ENCODE data around the gene ANKS1B. TPM values are rescaled to one million over a fixed set of nuclear protein-coding genes. Genes with fewer than 3 reads are reported as not detected.

ANKS1B gene
- total RNA-seq, 1 experiment from 2014 or later, result 0.54 TPM

GRCh38 chr12:99267038-99267437, 717.7 kb downstream of the ANKS1B start:
- TF ChIP-seq EZH2phosphoT487 (IDR thresholded peaks at IDR 0.05; ENCODE audit: borderline replicate concordance) (no peak), ATF3 (IDR thresholded peaks at IDR 0.05) (no peak), ZFX (IDR thresholded peaks at IDR 0.05) (no peak), CTCF (IDR thresholded peaks at IDR 0.05 in 2 of 3, conservative IDR thresholded peaks at IDR 0.05 in 1 of 3; ENCODE audit: borderline replicate concordance in 1 of 3, insufficient read depth in 1 of 3, low read depth in 2 of 3, low read length in 2 of 3) (no peak), YY1 (IDR thresholded peaks at IDR 0.05; ENCODE audit: extremely low read depth, insufficient replicate concordance, low read depth, low read length) (no peak), MAX (IDR thresholded peaks at IDR 0.05) (no peak), POLR2A (IDR thresholded peaks at IDR 0.05; ENCODE audit: borderline replicate concordance, extremely low read depth, insufficient read depth, insufficient read length) (no peak), REST (IDR thresholded peaks at IDR 0.05; ENCODE audit: low read depth) (no peak), SP1 (IDR thresholded peaks at IDR 0.05; ENCODE audit: low read depth) (no peak), CBX3 (IDR thresholded peaks at IDR 0.05; ENCODE audit: low read depth) (no peak), ZBTB33 (IDR thresholded peaks at IDR 0.05; ENCODE audit: extremely low read depth, insufficient replicate concordance, low read length) (no peak), RAD21 (IDR thresholded peaks at IDR 0.05; ENCODE audit: low read depth) (no peak), ELF1 (IDR thresholded peaks at IDR 0.05; ENCODE audit: borderline replicate concordance, low read depth) (no peak), FOSL1 (IDR thresholded peaks at IDR 0.05; ENCODE audit: low read depth) (no peak)
- no peak overlapping the region for H3K4me2 ChIP-seq (ENCODE audit: low read length)
- H4K20me1 ChIP-seq (ENCODE audit: insufficient read depth), result no peaks in the 10 kb centered on the region
- H3K27ac ChIP-seq (ENCODE audit: low read depth, low read length), result no peak overlapping the region
- ChIA-PET RAD21 (ENCODE audit: low non-redundant PET in 1 of 2, low total read pairs in 2 of 2, uncharacterized antibody in 2 of 2, unreplicated experiment in 2 of 2) (no interaction called here), POLR2A (no interaction called here), CTCF (no interaction called here)
- intact Hi-C loops (cut with micrococcal nuclease), result no loop called here
- no peaks in the 10 kb centered on the region for H3K79me2 ChIP-seq (ENCODE audit: insufficient read depth, low read length)
- H3K27me3 ChIP-seq (ENCODE audit: insufficient read depth, low read length), result no peaks in the 10 kb centered on the region
- ATAC-seq (no peak), DNase-seq (ENCODE audit: low read depth, low spot score) (no peak)
- H3K9ac ChIP-seq (ENCODE audit: low read length), result no peak overlapping the region
- H3K9me3 ChIP-seq (ENCODE audit: control insufficient read depth in 1 of 2, insufficient read depth in 1 of 2, low read depth in 1 of 2, low read length in 2 of 2), result no peaks in the 10 kb centered on the region
- no peaks in the 10 kb centered on the region for H3K9me2 ChIP-seq (ENCODE audit: insufficient read depth)
- H3K4me1 ChIP-seq (ENCODE audit: control insufficient read depth in 1 of 2, insufficient read depth in 2 of 2, low read length in 2 of 2), result no peaks in the 10 kb centered on the region
- H3K4me3 ChIP-seq (replicated peaks in 1 of 2; ENCODE audit: low read depth in 1 of 2, low read length in 2 of 2), result no peak overlapping the region
- no peak overlapping the region for H2AFZ ChIP-seq (ENCODE audit: low read depth, low read length, poor library complexity, severe bottlenecking)
- BruUV-seq (replicated peaks), result no TSS peak
- no peaks in the 10 kb centered on the region for H3K36me3 ChIP-seq (ENCODE audit: control insufficient read depth in 1 of 2, insufficient read depth in 2 of 2, low read length in 2 of 2)

Data from HCT116 (cell line).